Measurements from ENCODE around the gene LDB2.
A peak's percentile ranks its signal among the peaks of the same experiment; 100 is the strongest.

LDB2 gene

GRCh38 chr4:16717266-16717970 lies 181.0 kb downstream of the LDB2 start:
- DNase-seq: no peak

GRCh38 chr4:16715482-16715881 lies 183.0 kb downstream of the LDB2 start:
- DNase-seq: no peak

- no peak for DNase-seq
Observed at GRCh38 chr4:16714191-16714590, 184.3 kb downstream of the LDB2 start.

- DNase-seq: no peak
Observed at GRCh38 chr4:16713696-16714095, 184.7 kb downstream of the LDB2 start.

GRCh38 chr4:16713271-16713670 lies 185.2 kb downstream of the LDB2 start:
- no peak for DNase-seq

- DNase-seq: no peak
Observed at GRCh38 chr4:16710198-16710597, 188.2 kb downstream of the LDB2 start.

GRCh38 chr4:16707874-16708273 lies 190.6 kb downstream of the LDB2 start:
- DNase-seq: no peak

GRCh38 chr4:16706251-16706650 lies 192.2 kb downstream of the LDB2 start:
- no peak for DNase-seq

GRCh38 chr4:16705341-16705740 lies 193.1 kb downstream of the LDB2 start:
- DNase-seq: no peak

- no peak for DNase-seq
Observed at GRCh38 chr4:16704489-16704888, 194.0 kb downstream of the LDB2 start.

GRCh38 chr4:16695896-16696295 lies 202.5 kb downstream of the LDB2 start:
- no peak for DNase-seq

- DNase-seq: no peak
Observed at GRCh38 chr4:16694884-16695276, 203.6 kb downstream of the LDB2 start.

- DNase-seq: no peak
Observed at GRCh38 chr4:16694173-16694883, 204.1 kb downstream of the LDB2 start.

GRCh38 chr4:16693641-16694040 lies 204.8 kb downstream of the LDB2 start:
- no peak for DNase-seq

GRCh38 chr4:16692961-16693506 lies 205.4 kb downstream of the LDB2 start:
- no peak for DNase-seq

GRCh38 chr4:16692524-16692923 lies 205.9 kb downstream of the LDB2 start:
- DNase-seq: no peak

GRCh38 chr4:16692046-16692445 lies 206.4 kb downstream of the LDB2 start:
- DNase-seq: no peak

- no peak for DNase-seq
Observed at GRCh38 chr4:16691450-16691849, 207.0 kb downstream of the LDB2 start.

GRCh38 chr4:16687845-16688244 lies 210.6 kb downstream of the LDB2 start:
- no peak for DNase-seq

GRCh38 chr4:16687011-16687410 lies 211.4 kb downstream of the LDB2 start:
- DNase-seq: no peak

- peak; percentile 26 for DNase-seq
Observed at GRCh38 chr4:16686195-16686594, 212.2 kb downstream of the LDB2 start.

- peak; percentile 33 for DNase-seq
Observed at GRCh38 chr4:16685536-16685935, 212.9 kb downstream of the LDB2 start.

GRCh38 chr4:16684935-16685334 lies 213.5 kb downstream of the LDB2 start:
- DNase-seq: no peak

- no peak for DNase-seq
Observed at GRCh38 chr4:16684097-16684496, 214.3 kb downstream of the LDB2 start.
